ENCODE results near the gene GRK2.

GRCh38 chr11:67284811-67285540 is 18.7 kb downstream of the GRK2 start:
- no peak for TF ChIP-seq MXI1 (conservative IDR thresholded peaks at IDR 0.05; ENCODE audit: poor library complexity, severe bottlenecking)
- no peak for TF ChIP-seq RAD21 (conservative IDR thresholded peaks at IDR 0.05)
- no peak for TF ChIP-seq SMC3 (conservative IDR thresholded peaks at IDR 0.05; ENCODE audit: poor library complexity)
- no peak for TF ChIP-seq EP300 (conservative IDR thresholded peaks at IDR 0.05; ENCODE audit: poor library complexity, severe bottlenecking)
- no peak for TF ChIP-seq CTCF (IDR thresholded peaks at IDR 0.05; ENCODE audit: poor library complexity, severe bottlenecking)

Data from neural cell (in vitro differentiated cells).